ENCODE measurements around the gene OR8A1.

DNA sequence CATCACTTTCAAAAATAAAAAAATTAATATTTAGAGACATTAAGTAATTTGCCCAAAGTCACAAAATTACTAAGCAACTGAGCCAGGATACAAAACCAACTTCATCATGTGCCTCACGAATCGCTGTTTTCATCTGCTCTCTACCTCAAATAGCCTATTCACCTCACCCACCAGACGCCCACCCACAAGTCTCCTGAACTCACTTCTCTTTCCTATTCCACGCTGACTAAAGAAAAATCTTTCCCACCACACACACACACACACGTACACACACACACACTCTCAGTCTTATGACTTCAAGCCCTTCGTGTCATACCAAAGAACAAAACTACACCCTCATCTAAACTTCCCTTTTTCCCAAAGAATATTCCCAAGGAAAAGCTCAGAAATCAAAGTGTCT lies 28.6 kb upstream of the OR8A1 start:
- TF ChIP-seq CTCF (IDR thresholded peaks at IDR 0.05) (no peak), POLR2A (IDR thresholded peaks at IDR 0.05) (no peak)

All from right lobe of liver (tissue), 4 donors.